Astrocyte of the spinal cord (primary cell): ENCODE measurements around the gene PTPRN2.

Experiments
- DNase-seq: peaks from one replicate; pipeline ENCODE4 v3.0.0; 2011; ENCODE audit warnings: low read depth, low spot score
- H3K4me3 ChIP-seq: 2 replicates; pipeline ENCODE4 v1.5.1; 2011; ENCODE audit warnings: low read depth, mild to moderate bottlenecking, low read length, moderate library complexity
- CTCF ChIP-seq: IDR thresholded peaks from 2 replicates; pipeline ENCODE4 v1.5.1; 2012; ENCODE audit warnings: low read depth, mild to moderate bottlenecking, low read length, inconsistent platforms
- in situ Hi-C: cut with HindIII; loops from 2 replicates; pipeline ENCODE4 v1.10.0; 2017; ENCODE audit warnings: low sequenced_read_pairs

PTPRN2 gene

DNA sequence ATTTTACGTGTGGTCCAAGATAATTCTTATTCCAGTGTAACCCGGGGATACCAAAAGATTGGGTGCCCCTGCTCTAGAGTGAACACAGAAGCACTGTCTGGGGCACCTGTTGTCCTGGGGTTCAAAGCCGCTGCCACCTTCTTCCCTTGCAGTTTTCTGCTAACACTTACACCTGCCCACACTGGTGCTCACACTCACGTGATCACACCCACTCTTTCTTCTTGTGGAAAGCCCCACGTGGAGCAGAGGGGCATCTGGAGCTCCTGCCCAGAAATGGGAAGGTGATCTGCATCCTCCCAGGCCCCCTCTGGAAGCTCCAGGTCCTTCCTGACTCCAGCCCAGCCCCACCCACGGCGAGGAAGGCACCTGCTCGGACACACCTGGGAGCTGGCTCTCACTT is 42.9 kb downstream of the PTPRN2 start:
- H3K4me3 ChIP-seq, result no peak overlapping the region
- no peak for TF ChIP-seq CTCF
- DNase-seq, result no peak
- in situ Hi-C loops, result no loop called here

DNA sequence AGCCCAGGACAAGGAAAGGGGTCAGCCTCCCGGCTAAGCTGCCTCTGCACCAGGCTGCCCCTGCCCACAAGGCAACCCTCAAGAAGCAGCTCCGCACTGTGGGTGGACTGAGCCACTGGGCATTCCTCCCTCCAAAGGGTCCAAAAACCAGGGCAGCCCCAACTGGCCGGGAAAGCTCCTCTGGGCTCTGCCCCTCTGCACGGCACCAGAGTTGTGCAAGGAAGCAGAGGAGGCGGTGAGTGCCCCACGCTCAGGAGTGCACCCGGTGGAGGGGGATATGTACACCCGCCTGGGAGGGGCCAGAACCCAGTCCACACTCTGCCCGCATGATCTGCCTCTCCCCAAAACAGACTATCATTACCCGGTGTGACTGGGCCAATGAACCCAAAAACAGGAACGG is 43.8 kb downstream of the PTPRN2 start:
- H3K4me3 ChIP-seq, result no peak overlapping the region
- no peak for DNase-seq
- in situ Hi-C loops, result no loop called here
- TF ChIP-seq CTCF, result no peak

DNA sequence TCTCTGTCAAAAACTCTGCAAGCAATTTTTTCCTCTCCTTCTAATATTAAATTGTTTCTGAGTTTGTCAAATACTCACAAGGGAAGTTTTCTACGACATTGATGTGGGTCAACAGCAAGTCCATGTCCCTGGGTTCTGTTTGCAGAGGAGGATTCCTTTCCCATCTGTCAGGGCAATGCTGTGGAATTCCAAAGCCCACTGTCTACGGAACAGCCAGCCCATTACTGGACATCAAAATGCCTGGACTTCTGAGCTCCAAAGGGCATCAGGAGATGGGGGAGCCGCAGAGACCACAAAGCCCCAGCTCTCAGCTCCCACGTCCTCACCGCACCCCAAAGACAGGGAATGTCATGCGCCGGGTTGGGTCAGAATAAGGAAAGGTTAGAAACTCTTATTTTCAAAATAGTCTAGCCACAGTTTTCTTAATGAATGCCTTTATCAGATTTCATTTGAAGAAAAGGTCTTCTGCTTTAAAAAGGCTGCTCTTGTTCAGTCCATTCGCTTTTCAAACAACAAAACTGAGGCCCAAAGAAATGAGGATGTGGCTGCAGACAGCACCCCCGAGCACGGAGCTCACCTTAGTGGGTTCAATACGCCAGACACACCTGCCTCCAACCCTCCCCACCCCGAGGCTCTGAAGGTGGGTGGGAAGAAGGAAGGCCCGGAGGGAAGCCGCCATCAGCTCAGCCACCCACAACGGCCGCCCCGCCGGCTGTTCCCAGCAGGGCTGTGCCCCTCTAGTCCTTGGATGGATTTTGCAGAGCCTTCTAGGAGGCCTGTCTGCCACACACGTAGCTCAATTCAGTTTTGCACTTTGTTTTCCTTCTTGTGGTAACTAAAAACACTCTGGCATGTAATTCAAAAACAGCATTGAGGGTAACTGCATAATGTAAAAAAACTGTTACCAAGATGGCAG is 44.7 kb downstream of the PTPRN2 start:
- in situ Hi-C loops, result no loop called here
- no peak overlapping the region for H3K4me3 ChIP-seq
- DNase-seq, result no peak
- no peak for TF ChIP-seq CTCF

DNA sequence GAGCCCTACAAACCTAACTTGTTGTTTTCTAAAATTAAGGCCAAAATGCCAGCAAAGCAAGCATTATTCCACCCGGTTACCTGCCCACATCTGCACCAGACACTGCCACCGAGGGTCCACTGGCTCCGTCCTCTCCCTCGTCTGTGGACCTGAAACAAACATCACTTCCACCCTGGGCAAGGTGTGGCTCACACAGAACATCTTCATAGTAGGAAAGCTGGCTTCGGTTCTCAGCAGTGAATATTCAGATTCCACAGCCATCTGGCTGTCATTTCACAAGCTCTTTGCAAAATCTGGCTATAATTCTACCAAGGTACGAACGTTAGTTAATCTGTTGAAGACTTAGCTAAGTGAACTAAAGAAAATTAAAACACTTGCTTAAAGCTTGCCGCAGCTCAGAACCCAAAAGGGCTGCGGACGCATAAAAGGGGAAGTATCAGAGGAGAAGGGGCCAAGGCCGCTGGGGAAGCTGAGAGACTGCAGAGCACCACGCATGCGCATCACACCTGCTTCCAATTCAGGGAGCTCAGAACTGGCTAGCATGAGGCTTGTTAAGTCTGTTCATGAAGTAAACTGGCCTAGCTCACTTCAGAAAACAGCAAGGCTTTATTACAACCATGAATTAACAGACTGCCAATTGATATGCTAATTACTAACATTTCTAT is 46.1 kb downstream of the PTPRN2 start:
- in situ Hi-C loops, result no loop called here

DNA sequence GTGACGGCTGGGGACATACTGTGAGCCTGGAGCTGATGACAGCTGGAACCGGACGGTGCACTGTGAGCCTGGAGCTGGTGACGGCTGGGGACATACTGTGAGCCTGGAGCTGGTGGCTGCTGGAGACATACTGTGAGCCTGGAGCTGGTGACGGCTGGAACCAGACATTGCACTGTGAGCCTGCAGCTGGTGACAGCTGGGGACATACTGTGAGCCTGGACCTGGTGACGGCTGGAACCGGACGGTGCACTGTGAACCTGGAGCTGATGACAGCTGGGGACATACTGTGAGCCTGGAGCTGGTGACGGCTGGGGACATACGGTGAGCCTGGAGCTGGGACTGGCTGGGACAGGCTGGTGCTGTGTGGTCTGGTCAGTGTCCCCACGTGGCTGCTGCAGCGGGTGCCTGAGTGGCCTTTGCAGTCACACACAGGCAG is 47.9 kb downstream of the PTPRN2 start:
- no peak for TF ChIP-seq CTCF
- no peak for DNase-seq
- H3K4me3 ChIP-seq, result no peak overlapping the region
- in situ Hi-C loops, result no loop called here

More for the DNA sequence above, 46.1 kb downstream of the PTPRN2 start:
- no peak for DNase-seq
- TF ChIP-seq CTCF, result no peak
- no peak overlapping the region for H3K4me3 ChIP-seq

GRCh38 chr7:158538156-158538946 is 49.3 kb downstream of the PTPRN2 start:
- in situ Hi-C loops, result no loop called here
- TF ChIP-seq CTCF, result no peak
- no peak overlapping the region for H3K4me3 ChIP-seq
- no peak for DNase-seq
